Breast epithelium (tissue), 3 donors: Measurements from ENCODE around the gene PTPRN2.

Experiments
- CTCF ChIP-seq, 3 donors: fragments of 450-650 bp; IDR thresholded peaks; one replicate each; pipeline ENCODE4 v1.5.1; 2016 to 2017; ENCODE audit warnings: antibody characterized with exemption in 3 of 3, mild to moderate bottlenecking in 3 of 3, moderate library complexity in 3 of 3
- POLR2A ChIP-seq: fragments of 450-650 bp; IDR thresholded peaks from one replicate; pipeline ENCODE4 v1.6.1; 2016; ENCODE audit warnings: antibody characterized with exemption, mild to moderate bottlenecking, moderate library complexity
- POLR2AphosphoS5 ChIP-seq, 3 donors: sonication (generic); formaldehyde crosslinking; IDR thresholded peaks; one replicate each; pipeline ENCODE4 v1.6.1; 2017; ENCODE audit warnings: antibody characterized with exemption in 3 of 3

GRCh38 chr7:157809863-157810851, 777.5 kb downstream of the PTPRN2 start:
- no peak for TF ChIP-seq POLR2A
- TF ChIP-seq CTCF (IDR thresholded peaks at IDR 0.05): no peak
- TF ChIP-seq POLR2AphosphoS5 (IDR thresholded peaks at IDR 0.05): no peak
